Endothelial cell of umbilical vein (primary cell): Measurements from ENCODE around the gene LIM2. TPM values are rescaled to one million over a fixed set of nuclear protein-coding genes. Genes with fewer than 3 reads are reported as not detected.

Source experiments
- BruUV-seq: library from RNA; stranded (reverse); fragments of 400-500 nt; replicated peaks from 2 replicates; lab custom pipeline; 2021; lab: Mats Ljungman, UMichigan
- CTCF ChIA-PET: fragments of 300-600, 350-600 bp; sonication (Branson Sonifier 250); formaldehyde crosslinking; loops from one replicate; lab custom pipeline; 2021; ENCODE audit warnings: antibody characterized with exemption, inconsistent platforms; lab: Charles Lee
- POLR2A ChIA-PET: fragments of 300-600, 350-600 bp; sonication (Branson Sonifier 250); formaldehyde crosslinking; loops from one replicate; lab custom pipeline; 2021; ENCODE audit warnings: antibody characterized with exemption, inconsistent platforms; lab: Charles Lee
- DNase-seq: peaks from one replicate; pipeline ENCODE4 v3.0.0-alpha.2; 2011; ENCODE audit warnings: low read depth, low spot score
- FAIRE-seq: peaks from 2 replicates; lab custom pipeline; 2011; peaks lifted over from hg19 to GRCh38; lab: Jason Lieb, UNC
- H2AFZ ChIP-seq: 2 replicates; pipeline ENCODE4 v1.6.0; 2012; ENCODE audit warnings: low read depth, low read length, control low read depth, inconsistent platforms
- H3K27ac ChIP-seq: 2 replicates; pipeline ENCODE4 v1.5.1; 2011; ENCODE audit warnings: low read depth, mild to moderate bottlenecking, control low read depth, low read length, moderate library complexity; ENCODE audit not compliant: insufficient read depth
- H3K27me3 ChIP-seq, 2 experiments: 2 replicates each; pipeline versions ENCODE4 v1.6.0 to v1.6.1; 2011; ENCODE audit warnings: low read length in 2 of 2, mixed read lengths in 1 of 2; ENCODE audit not compliant: control insufficient read depth in 2 of 2, insufficient read depth in 2 of 2
- H3K36me3 ChIP-seq, 2 experiments: 2 replicates in 1 of 2; 3 replicates in 1 of 2; pipeline ENCODE4 v1.5.1; 2011; ENCODE audit warnings: low read length in 2 of 2, mild to moderate bottlenecking in 1 of 2, moderate library complexity in 1 of 2; ENCODE audit not compliant: control insufficient read depth in 2 of 2, insufficient read depth in 2 of 2; ENCODE audit errors: extremely low read depth in 1 of 2
- H3K4me1 ChIP-seq: 3 replicates; pipeline ENCODE4 v1.5.1; 2011; ENCODE audit warnings: mild to moderate bottlenecking, low read length; ENCODE audit not compliant: control insufficient read depth, insufficient read depth; ENCODE audit errors: extremely low read depth
- H3K4me2 ChIP-seq: 2 replicates; pipeline ENCODE4 v1.6.1; 2011; ENCODE audit warnings: low read length, control low read depth, mixed read lengths; ENCODE audit not compliant: insufficient read depth
- H3K4me3 ChIP-seq, 3 experiments: fragments of 200-600 bp in 1 of 3; sonication (generic), shearing (Covaris generic) in 1 of 3; replicated peaks in 1 of 3; 2 replicates each; pipeline ENCODE4 v1.5.1; 2011 to 2016; ENCODE audit warnings: control low read depth in 3 of 3, low read length in 3 of 3, mild to moderate bottlenecking in 2 of 3, inconsistent platforms in 1 of 3, low read depth in 1 of 3, moderate library complexity in 1 of 3; ENCODE audit not compliant: insufficient read depth in 1 of 3
- H3K79me2 ChIP-seq: 2 replicates; pipeline ENCODE4 v1.6.0; 2012; ENCODE audit warnings: low read length, inconsistent platforms; ENCODE audit not compliant: control insufficient read depth, insufficient read depth
- H3K9ac ChIP-seq: replicated peaks from 2 replicates; pipeline ENCODE3; 2011; ENCODE audit warnings: low read length, control low read depth; ENCODE audit not compliant: insufficient read depth; ENCODE audit errors: extremely low read depth
- H3K9me1 ChIP-seq: replicated peaks from 3 replicates; pipeline ENCODE4 v1.6.0; 2011; ENCODE audit warnings: mild to moderate bottlenecking, low read length; ENCODE audit not compliant: control insufficient read depth, insufficient read depth; ENCODE audit errors: extremely low read depth
- H3K9me3 ChIP-seq: replicated peaks from 2 replicates; pipeline ENCODE4 v1.5.1; 2012; ENCODE audit warnings: low read length, inconsistent platforms; ENCODE audit not compliant: control insufficient read depth, insufficient read depth
- H4K20me1 ChIP-seq: replicated peaks from 2 replicates; pipeline ENCODE3; 2011; ENCODE audit warnings: mild to moderate bottlenecking, low read length; ENCODE audit not compliant: control insufficient read depth, insufficient read depth; ENCODE audit errors: extremely low read depth
- CTCF ChIP-seq, 2 donors: IDR thresholded peaks; 1 replicate in 1 of 2; 2 replicates in 1 of 2; pipeline ENCODE4 v1.5.1; 2011; ENCODE audit warnings: low read length in 2 of 2, mild to moderate bottlenecking in 2 of 2, moderate library complexity in 2 of 2, control low read depth in 1 of 2, inconsistent platforms in 1 of 2, low read depth in 1 of 2; ENCODE audit not compliant: insufficient read depth in 1 of 2; ENCODE audit errors: extremely low read depth in 1 of 2
- EZH2 ChIP-seq: IDR thresholded peaks from 2 replicates; pipeline ENCODE4 v1.6.1; 2012; ENCODE audit warnings: borderline replicate concordance, low read depth, mild to moderate bottlenecking, moderate library complexity, low read length, inconsistent platforms; ENCODE audit not compliant: severe bottlenecking
- FOS ChIP-seq: IDR thresholded peaks from 2 replicates; pipeline ENCODE4 v1.6.1; 2011; ENCODE audit warnings: mild to moderate bottlenecking, low read length, moderate library complexity, borderline replicate concordance; ENCODE audit not compliant: insufficient read depth
- GATA2 ChIP-seq: IDR thresholded peaks from 2 replicates; pipeline ENCODE4 v1.7.0; 2011; ENCODE audit warnings: low read depth, mild to moderate bottlenecking, moderate library complexity, mixed read lengths, low read length; ENCODE audit not compliant: insufficient read length, insufficient read depth
- JUN ChIP-seq: IDR thresholded peaks from 2 replicates; pipeline ENCODE4 v1.6.1; 2011; ENCODE audit warnings: borderline replicate concordance, low read depth; ENCODE audit not compliant: insufficient read length, insufficient read depth
- MYC ChIP-seq: IDR thresholded peaks from one replicate; pipeline ENCODE4 v1.6.1; 2011; ENCODE audit warnings: mild to moderate bottlenecking, low read depth, low read length
- POLR2A ChIP-seq: IDR thresholded peaks from 2 replicates; pipeline ENCODE4 v1.6.1; 2012; ENCODE audit warnings: low read depth, mild to moderate bottlenecking, control low read depth, low read length
- POLR2AphosphoS5 ChIP-seq: IDR thresholded peaks from 2 replicates; pipeline ENCODE4 v1.6.1; 2012; ENCODE audit warnings: low read depth, mild to moderate bottlenecking, control low read depth, low read length, moderate library complexity; ENCODE audit not compliant: insufficient read depth
- dilution Hi-C: fragments of 300-500 bp; cut with MboI; formaldehyde crosslinking; loops from one replicate; pipeline ENCODE4 v1.15.0; 2019; ENCODE audit warnings: low sequenced_read_pairs; ENCODE audit not compliant: extremely low pct_ligation_motif_present
- intact Hi-C: fragments of 100-400 bp; cut with micrococcal nuclease; formaldehyde crosslinking; loops from one replicate; pipeline ENCODE4 v1.10.0; 2022
- polyA plus RNA-seq, 4 experiments: library from polyadenylated mRNA; depleted of rRNA in 3 of 4; stranded (reverse) in 3 of 4; unstranded in 1 of 4; fragments of >200 nt; gene quantifications; 2 replicates each; pipeline versions ENCODE4 v1.2.1 to v1.2.3, GENCODE V29; 2011 to 2012; ENCODE audit warnings: missing spikeins in 1 of 4
- total RNA-seq: library from RNA; stranded (reverse); gene quantifications from 2 replicates; pipeline ENCODE4 v1.2.3, GENCODE V29; 2021
- TF ChIP-seq, protein P1 (sequence below): IDR thresholded peaks from 2 replicates; pipeline ENCODE4 v1.6.1; 2011; ENCODE audit not compliant: insufficient read depth, insufficient read length

Gene LIM2
- total and polyA plus RNA-seq, 2 donors (not counting 3 experiments of a cell fraction or from before 2014, with no cell fraction given) = not detected

- Histone ChIP-seq H3K9ac (no peak overlapping the region), H3K4me1 (no peaks in the 10 kb centered on the region), H3K4me2 (no peak overlapping the region), H3K9me1 (no peaks in the 10 kb centered on the region), H3K36me3 (no peaks in the 10 kb centered on the region), H2AFZ (no peak overlapping the region), H3K27me3 (no peaks in the 10 kb centered on the region), H3K4me3 (no peak overlapping the region), H4K20me1 (no peaks in the 10 kb centered on the region), H3K79me2 (no peaks in the 10 kb centered on the region), H3K9me3 (no peaks in the 10 kb centered on the region), H3K27ac (no peak overlapping the region)
- ChIA-PET CTCF (interaction anchor here (0.8 to 1.2 kb wide), 2 partner anchors 230 to 234 kb away, joined by 4 read pairs; no protein-coding TSS in a partner anchor), POLR2A (no interaction called here)
- TF ChIP-seq POLR2AphosphoS5 (no peak), JUN (no peak), GATA2 (no peak), EZH2 (no peak), POLR2A (no peak), FOS (no peak), CTCF (IDR thresholded peaks at IDR 0.05; ENCODE audit: extremely low read depth in 1 of 2, insufficient read depth in 1 of 2, low read depth in 1 of 2, low read length in 2 of 2) (no peak), MYC (no peak)
- TF ChIP-seq, protein P1, sequence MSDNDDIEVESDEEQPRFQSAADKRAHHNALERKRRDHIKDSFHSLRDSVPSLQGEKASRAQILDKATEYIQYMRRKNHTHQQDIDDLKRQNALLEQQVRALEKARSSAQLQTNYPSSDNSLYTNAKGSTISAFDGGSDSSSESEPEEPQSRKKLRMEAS = no peak
- no TSS peak for BruUV-seq
- dilution Hi-C loops = no loop called here
- DNase-seq (no peak), FAIRE-seq (no peak)
- intact Hi-C loops = no loop called here
Observed at GRCh38 chr19:51427201-51427600, 39.4 kb upstream of the LIM2 start.
